SK-MEL-5 (cell line): Measurements from ENCODE around the gene GLRX2. TPM values are rescaled to one million over a fixed set of nuclear protein-coding genes. Genes with fewer than 3 reads are reported as not detected.
A peak's percentile ranks its signal among the peaks of the same experiment; 100 is the strongest.
"Not testable (repeated sequence)": the region's sequence is repeated elsewhere in the genome, so short reads cannot be mapped to it uniquely, and the experiment has no call there.

Experiments used
- DNase-seq: peaks from one replicate; pipeline ENCODE4 v3.0.0-alpha.2; 2016; ENCODE audit warnings: low read depth, low spot score
- in situ Hi-C: cut with HindIII; loops from 2 replicates; pipeline ENCODE4 v1.10.0; 2016; ENCODE audit warnings: low sequenced_read_pairs, high pct_unique_total_duplicates, low pct_unique_long_range_greater_than_20kb
- polyA plus RNA-seq, 2 experiments: library from polyadenylated mRNA; depleted of rRNA; stranded (reverse); fragments of >200 nt; gene quantifications; 2 replicates each; pipeline ENCODE4 v1.2.3, GENCODE V29; 2015
- total RNA-seq: library from RNA; depleted of rRNA; stranded (reverse); fragments of >200 nt; shearing (Covaris generic); gene quantifications from 2 replicates; pipeline ENCODE4 v1.2.3, GENCODE V29; 2014; rRNA removed

Gene GLRX2
- 36.3 and 41.8 TPM in 2 replicates for total RNA-seq
- 18.0 and 29.8 TPM in 2 replicates for polyA plus RNA-seq (2015; cell fraction: cytosol; rRNA removed)
- polyA plus RNA-seq (2015; cell fraction: nucleus; rRNA removed): 9.4 and 14.9 TPM in 2 replicates

- in situ Hi-C loops: no loop called here
- peak; percentile 85 for DNase-seq
Observed at GRCh38 chr1:193104907-193105820, at the start of gene GLRX2. TSS of gene GLRX2 (minus strand) at chr1:193105414. CDS start at chr1:193105382, 32 bp downstream.

- no peak for DNase-seq
- in situ Hi-C loops: no loop called here
Observed at GRCh38 chr1:193144999-193145398, 39.8 kb upstream of the GLRX2 start.

GRCh38 chr1:193144361-193144938, 39.2 kb upstream of the GLRX2 start:
- in situ Hi-C loops: no loop called here
- DNase-seq: no peak

GRCh38 chr1:193143285-193143684, 38.1 kb upstream of the GLRX2 start:
- peak; percentile 37 for DNase-seq

DNA sequence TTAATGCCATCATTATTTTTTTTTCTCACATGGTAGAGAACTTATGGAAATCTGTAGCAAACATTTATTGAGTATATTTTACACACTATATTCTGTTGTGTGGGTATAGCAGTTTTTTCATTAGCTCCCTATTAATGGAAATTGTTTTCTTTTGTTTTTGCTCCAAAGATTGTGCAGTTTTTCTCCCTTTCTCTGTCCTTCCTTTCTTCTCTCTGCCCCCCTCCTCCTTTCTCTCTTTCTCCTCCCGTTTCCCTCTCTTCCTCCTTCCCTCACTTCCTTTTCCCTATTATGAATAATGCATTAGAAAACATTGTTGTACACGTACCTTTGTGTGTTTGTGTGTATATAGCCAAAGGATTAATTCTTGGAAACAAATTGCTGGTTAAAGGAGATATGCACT, 37.2 kb upstream of the GLRX2 start:
- in situ Hi-C loops: no loop called here

More at GRCh38 chr1:193143285-193143684, 38.1 kb upstream of the GLRX2 start:
- in situ Hi-C loops: no loop called here

DNA sequence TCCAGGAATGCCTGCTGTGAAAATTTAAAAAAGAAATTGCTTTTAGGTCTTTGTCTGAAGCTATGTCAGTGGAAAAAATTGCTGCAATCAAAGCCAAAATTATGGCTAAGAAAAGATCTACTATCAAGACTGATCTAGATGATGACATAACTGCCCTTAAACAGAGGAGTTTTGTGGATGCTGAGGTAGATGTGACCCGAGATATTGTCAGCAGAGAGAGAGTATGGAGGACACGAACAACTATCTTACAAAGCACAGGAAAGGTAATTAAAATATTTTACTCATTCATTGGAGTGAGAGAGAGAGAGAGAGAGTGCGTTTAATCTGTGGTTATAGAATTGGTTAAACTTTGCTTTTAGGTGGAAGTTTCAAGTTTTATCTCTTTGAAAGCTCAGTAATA, 36.6 kb upstream of the GLRX2 start:
- in situ Hi-C loops: no loop called here
- DNase-seq: no peak

More for the DNA sequence above, 37.2 kb upstream of the GLRX2 start:
- no peak for DNase-seq

GRCh38 chr1:193140254-193140653, 35.0 kb upstream of the GLRX2 start:
- DNase-seq: no peak
- in situ Hi-C loops: no loop called here

GRCh38 chr1:193131266-193131860, 26.1 kb upstream of the GLRX2 start:
- in situ Hi-C loops: no loop called here
- DNase-seq: no peak

GRCh38 chr1:193125369-193125768, 20.2 kb upstream of the GLRX2 start:
- no peak for DNase-seq
- in situ Hi-C loops: no loop called here

- DNase-seq: no peak
- in situ Hi-C loops: no loop called here
Observed at GRCh38 chr1:193123751-193124150, 18.5 kb upstream of the GLRX2 start.

DNA sequence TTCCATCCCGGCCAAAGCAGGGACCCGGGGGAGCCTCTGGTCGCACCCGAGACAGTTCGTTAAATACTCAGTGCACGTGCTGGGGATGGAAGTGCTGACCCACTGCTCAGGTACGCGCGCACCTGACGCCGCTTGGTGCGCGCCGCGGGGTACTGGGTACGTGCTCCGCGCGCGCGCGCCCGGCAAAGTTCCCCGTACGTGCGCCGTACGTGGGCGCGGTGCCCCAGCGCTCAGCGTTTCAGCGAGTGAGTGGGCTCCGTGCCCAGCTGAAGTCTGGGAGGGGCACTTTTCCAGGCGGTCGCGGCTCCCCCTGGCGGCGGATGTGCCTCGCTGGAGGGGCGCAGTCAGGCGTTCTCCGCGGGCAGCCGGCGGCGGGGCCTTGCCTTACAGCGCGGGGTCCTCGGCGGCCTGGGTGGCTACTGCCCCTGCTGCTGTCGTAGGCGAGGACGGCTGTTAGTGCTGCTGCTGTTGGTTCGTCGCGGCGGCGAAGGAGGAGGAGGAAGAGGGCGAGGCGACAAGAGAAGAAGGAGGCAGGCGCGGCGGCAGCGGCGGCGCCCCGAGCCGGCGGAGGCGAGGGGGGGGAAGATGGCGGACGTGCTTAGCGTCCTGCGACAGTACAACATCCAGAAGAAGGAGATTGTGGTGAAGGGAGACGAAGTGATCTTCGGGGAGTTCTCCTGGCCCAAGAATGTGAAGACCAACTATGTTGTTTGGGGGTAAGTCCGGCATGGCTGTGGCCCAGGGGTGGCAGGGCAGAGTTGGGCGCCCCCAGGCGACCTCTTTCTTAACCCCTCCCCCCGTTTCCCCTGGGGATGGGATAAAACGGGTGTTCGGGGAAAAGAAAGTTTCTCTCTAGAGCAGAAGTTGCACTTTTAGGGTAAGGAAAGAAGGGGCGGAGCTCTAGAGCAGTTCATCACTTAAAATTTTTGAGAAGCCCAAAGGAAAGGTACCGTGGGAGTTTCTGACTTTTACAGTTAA, 16.7 kb upstream of the GLRX2 start, which contains the start of gene CDC73:
TSS of gene CDC73 (plus strand) at position 416 of the 978 bp plus-strand sequence. CDS start at position 586, 170 bp downstream.
- in situ Hi-C loops: no loop called here

DNA sequence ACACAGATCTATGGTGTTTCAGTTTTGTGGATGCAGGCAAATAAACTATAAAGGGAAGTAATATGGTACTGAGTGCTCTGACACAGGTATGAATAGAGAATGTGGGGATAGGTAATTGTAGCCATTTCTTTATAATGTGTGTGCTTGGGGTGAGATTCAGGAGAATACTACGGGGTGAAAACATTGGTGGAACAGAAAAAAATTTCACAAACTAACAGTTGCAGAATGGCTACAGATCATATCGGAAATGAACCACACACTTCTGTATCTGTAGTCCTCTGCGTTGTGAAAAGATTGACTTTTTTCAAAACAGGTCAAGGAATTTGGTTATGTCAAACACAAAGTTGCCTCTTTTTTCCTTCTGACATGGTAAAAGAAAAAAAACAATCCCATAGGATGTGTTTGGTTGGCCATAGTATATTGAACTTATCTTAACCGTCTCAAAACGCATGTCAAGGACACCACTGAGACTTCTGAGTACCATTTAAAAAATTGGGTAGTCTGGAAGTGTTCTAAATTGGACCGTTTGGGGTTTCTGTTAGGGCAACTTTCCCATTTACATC, 15.5 kb upstream of the GLRX2 start:
- in situ Hi-C loops: no loop called here

More for the DNA sequence above, 16.7 kb upstream of the GLRX2 start, which contains the start of gene CDC73:
- peak; percentile 95 for DNase-seq

DNA sequence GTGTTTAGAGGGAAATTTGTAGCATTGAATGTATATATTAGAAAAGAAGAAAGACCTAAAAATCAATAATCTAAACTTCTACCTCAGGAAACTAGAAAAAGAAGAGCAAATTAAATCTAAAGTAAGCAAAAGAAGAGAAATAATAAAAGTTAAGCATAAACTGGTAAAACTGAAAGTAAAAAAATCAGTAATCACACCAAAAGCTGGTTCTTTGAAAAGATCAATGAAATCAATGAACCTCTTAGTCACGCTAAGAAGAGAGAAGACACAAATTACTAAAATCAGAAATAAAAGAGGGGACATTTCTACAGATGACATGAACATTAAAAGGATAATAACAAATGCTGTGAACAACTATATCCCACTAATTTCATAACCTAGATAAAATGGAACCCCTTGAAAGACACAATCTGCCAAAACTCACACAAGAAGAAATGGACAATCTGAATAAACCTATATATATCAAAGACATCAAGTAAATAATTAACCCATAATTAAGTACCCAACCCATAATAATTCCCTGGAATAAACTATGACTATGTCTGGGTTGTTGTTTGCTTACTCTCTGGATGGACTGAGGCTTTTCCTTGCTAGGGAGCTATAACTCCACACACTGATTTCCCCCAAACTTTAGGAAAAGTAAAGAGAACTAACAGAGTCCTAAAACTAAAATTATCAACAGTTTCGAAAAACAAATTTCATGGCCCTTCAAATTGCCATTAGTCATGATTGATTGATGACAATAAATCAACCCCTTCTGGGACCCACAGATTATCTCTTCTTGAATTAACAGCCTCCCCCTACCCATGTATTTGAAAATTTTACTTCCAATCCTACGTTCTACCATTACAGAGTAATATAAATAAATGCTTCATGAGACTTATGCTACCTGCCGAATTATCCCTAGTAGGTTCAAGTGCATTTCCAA, 13.9 kb upstream of the GLRX2 start:
- no peak for DNase-seq
- in situ Hi-C loops: no loop called here

More for the DNA sequence above, 15.5 kb upstream of the GLRX2 start:
- no peak for DNase-seq

DNA sequence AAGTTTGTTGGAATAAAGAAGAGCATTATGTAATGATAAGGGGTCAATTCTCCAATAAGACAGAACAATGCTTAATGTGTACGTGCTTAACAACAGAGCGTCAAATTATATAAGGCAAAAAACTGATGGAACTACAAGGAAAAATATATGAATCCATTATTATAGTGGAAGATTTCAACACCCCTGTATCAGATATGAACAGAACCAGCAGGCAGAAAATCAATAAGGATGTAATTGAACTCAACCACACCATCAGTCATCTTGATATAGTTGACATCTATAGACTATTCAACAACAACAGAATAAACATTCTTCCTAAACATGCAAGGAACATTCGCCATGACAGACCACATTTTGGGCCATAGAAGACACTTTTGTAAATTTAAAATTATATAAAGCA, 13.0 kb upstream of the GLRX2 start:
- DNase-seq: no peak
- in situ Hi-C loops: no loop called here

GRCh38 chr1:193117167-193117566, 12.0 kb upstream of the GLRX2 start:
- DNase-seq, in situ Hi-C loops: not testable (repeated sequence)
